Measurements from ENCODE around the gene PHACTR1.
"Not testable (repeated sequence)": the region's sequence is repeated elsewhere in the genome, so short reads cannot be mapped to it uniquely, and the experiment has no call there.

Gene PHACTR1

GRCh38 chr6:13238017-13238416, 521.5 kb downstream of the PHACTR1 start:
- DNase-seq (ENCODE audit: low read depth in 3 of 3), result no peak

- DNase-seq (ENCODE audit: low read depth in 3 of 3), result no peak
Measured at GRCh38 chr6:13238640-13239216, 522.2 kb downstream of the PHACTR1 start.

- DNase-seq (ENCODE audit: low read depth in 3 of 3), result no peak
Measured at GRCh38 chr6:13239530-13240455, 523.2 kb downstream of the PHACTR1 start.

- DNase-seq (ENCODE audit: low read depth in 3 of 3), result no peak
Measured at GRCh38 chr6:13241364-13241763, 524.8 kb downstream of the PHACTR1 start.

GRCh38 chr6:13242178-13242577, 525.6 kb downstream of the PHACTR1 start:
- DNase-seq (ENCODE audit: low read depth in 3 of 3), result no peak

- no peak for DNase-seq (ENCODE audit: low read depth in 3 of 3)
Measured at GRCh38 chr6:13242590-13242989, 526.0 kb downstream of the PHACTR1 start.

GRCh38 chr6:13243033-13243432, 526.5 kb downstream of the PHACTR1 start:
- no peak for DNase-seq (ENCODE audit: low read depth in 3 of 3)

- DNase-seq (ENCODE audit: low read depth in 3 of 3), result not testable (repeated sequence)
Measured at GRCh38 chr6:13243745-13244144, 527.2 kb downstream of the PHACTR1 start.

GRCh38 chr6:13247627-13248026, 531.1 kb downstream of the PHACTR1 start:
- DNase-seq (ENCODE audit: low read depth in 3 of 3), result no peak

GRCh38 chr6:13248053-13248452, 531.5 kb downstream of the PHACTR1 start:
- no peak for DNase-seq (ENCODE audit: low read depth in 3 of 3)

GRCh38 chr6:13248584-13248985, 532.0 kb downstream of the PHACTR1 start:
- no peak for DNase-seq (ENCODE audit: low read depth in 3 of 3)

GRCh38 chr6:13248994-13249393, 532.4 kb downstream of the PHACTR1 start:
- no peak for DNase-seq (ENCODE audit: low read depth in 3 of 3)

- no peak for DNase-seq (ENCODE audit: low read depth in 3 of 3)
Measured at GRCh38 chr6:13249817-13250216, 533.2 kb downstream of the PHACTR1 start.

- no peak for DNase-seq (ENCODE audit: low read depth in 3 of 3)
Measured at GRCh38 chr6:13250703-13251102, 534.1 kb downstream of the PHACTR1 start.

GRCh38 chr6:13251242-13251641, 534.7 kb downstream of the PHACTR1 start:
- DNase-seq (ENCODE audit: low read depth in 3 of 3), result no peak

GRCh38 chr6:13252790-13253189, 536.2 kb downstream of the PHACTR1 start:
- no peak for DNase-seq (ENCODE audit: low read depth in 3 of 3)

- DNase-seq (ENCODE audit: low read depth in 3 of 3), result no peak
Measured at GRCh38 chr6:13253272-13253671, 536.7 kb downstream of the PHACTR1 start.

- DNase-seq (ENCODE audit: low read depth in 3 of 3), result no peak
Measured at GRCh38 chr6:13256266-13257001, 539.9 kb downstream of the PHACTR1 start.

GRCh38 chr6:13259393-13259792, 542.8 kb downstream of the PHACTR1 start:
- DNase-seq (ENCODE audit: low read depth in 3 of 3), result no peak

GRCh38 chr6:13260101-13260598, 543.6 kb downstream of the PHACTR1 start:
- DNase-seq (ENCODE audit: low read depth in 3 of 3), result no peak

GRCh38 chr6:13260831-13261230, 544.3 kb downstream of the PHACTR1 start:
- DNase-seq (ENCODE audit: low read depth in 3 of 3), result no peak

- no peak for DNase-seq (ENCODE audit: low read depth in 3 of 3)
Measured at GRCh38 chr6:13261464-13261994, 545.0 kb downstream of the PHACTR1 start.

Measured in stimulated activated CD4-positive, alpha-beta T cell treated with anti-CD3 and anti-CD28 coated beads, TNF-alpha, amount 100 ng/mL, for 4 hours (primary cell).